K562 (cell line): ENCODE data around the gene DRAXIN. TPM values are rescaled to one million over a fixed set of nuclear protein-coding genes. Genes with fewer than 3 reads are reported as not detected.
A peak's percentile ranks its signal among the peaks of the same experiment; 100 is the strongest.

Experiments used
- ATAC-seq: fragments of 200-7000 bp; cut with Tn5 transposase; 3 replicates; pipeline ENCODE4 v1.9.1; 2020; ENCODE audit warnings: moderate library complexity
- BruUV-seq: library from RNA; stranded (reverse); fragments of 400-500 nt; replicated peaks from 2 replicates; lab custom pipeline; 2021; lab: Mats Ljungman, UMichigan
- CTCF ChIA-PET: fragments of 300-600 bp; formaldehyde crosslinking; extraction: SDS; loops from one replicate; lab custom pipeline; 2021; ENCODE audit warnings: low intra/inter-chr PET ratio; lab: Yijun Ruan, JAX
- POLR2A ChIA-PET: fragments of 300-600, 350-650 bp; sonication (Branson Sonifier 250); formaldehyde crosslinking; extraction: SDS; loops from one replicate; lab custom pipeline; 2021; ENCODE audit warnings: antibody characterized with exemption, inconsistent platforms; lab: Yijun Ruan, JAX
- DNase-seq, 4 experiments: peaks; one replicate each; pipeline versions ENCODE4 v3.0.0 to v3.0.0-alpha.2; 2011 to 2018; ENCODE audit warnings: low spot score in 3 of 4, mixed read lengths in 3 of 4; ENCODE audit errors: extremely low read depth in 1 of 4
- FAIRE-seq: peaks from 2 replicates; lab custom pipeline; 2011; peaks lifted over from hg19 to GRCh38; lab: Jason Lieb, UNC
- H2AFZ ChIP-seq: 2 replicates; pipeline ENCODE4 v1.6.0; 2011; ENCODE audit warnings: low read depth, low read length, control low read depth, inconsistent platforms
- H3K27ac ChIP-seq: fragments of 200-600 bp; 3 replicates; pipeline ENCODE4 v1.8.0; 2011; ENCODE audit warnings: low read depth, mild to moderate bottlenecking, control low read depth, inconsistent platforms, low read length, moderate library complexity, mixed read lengths; ENCODE audit errors: extremely low read depth
- H3K27me3 ChIP-seq, 2 experiments: fragments of 300-600 bp in 1 of 2; 2 replicates in 1 of 2; 3 replicates in 1 of 2; pipeline versions ENCODE4 v1.6.0 to v1.8.0; 2011; ENCODE audit warnings: inconsistent platforms in 2 of 2, low read length in 2 of 2, mild to moderate bottlenecking in 1 of 2, mixed read lengths in 1 of 2, moderate library complexity in 1 of 2; ENCODE audit not compliant: control insufficient read depth in 2 of 2, insufficient read depth in 2 of 2
- H3K36me3 ChIP-seq: fragments of 300-600 bp; 3 replicates; pipeline ENCODE4 v1.8.0; 2011; ENCODE audit warnings: mild to moderate bottlenecking, low read length, inconsistent platforms; ENCODE audit not compliant: control insufficient read depth, insufficient read depth
- H3K4me1 ChIP-seq, 2 experiments: fragments of 200-600 bp in 1 of 2; replicated peaks in 1 of 2; 2 replicates in 1 of 2; 3 replicates in 1 of 2; pipeline versions ENCODE4 v1.5.1 to v1.8.0; 2011; ENCODE audit warnings: inconsistent platforms in 2 of 2, low read length in 2 of 2, mild to moderate bottlenecking in 1 of 2, mixed read lengths in 1 of 2, moderate library complexity in 1 of 2; ENCODE audit not compliant: control insufficient read depth in 2 of 2, insufficient read depth in 2 of 2
- H3K4me2 ChIP-seq: 2 replicates; pipeline ENCODE4 v1.6.1; 2011; ENCODE audit warnings: low read length, control low read depth, inconsistent platforms, mixed read lengths; ENCODE audit not compliant: insufficient read depth
- H3K4me3 ChIP-seq: fragments of 200-600 bp; sonication (generic), shearing (Covaris generic); 2 replicates; pipeline ENCODE4 v1.5.1; 2016; ENCODE audit warnings: control low read depth, inconsistent platforms
- H3K79me2 ChIP-seq: fragments of 200-600 bp; 3 replicates; pipeline ENCODE4 v1.8.0; 2011; ENCODE audit warnings: low read length, inconsistent platforms; ENCODE audit not compliant: control insufficient read depth, insufficient read depth
- H3K9ac ChIP-seq, 2 experiments: 2 replicates each; pipeline versions ENCODE4 v1.6.0 to v1.6.1; 2011; ENCODE audit warnings: low read depth in 2 of 2, low read length in 2 of 2, control low read depth in 1 of 2, inconsistent platforms in 1 of 2, mild to moderate bottlenecking in 1 of 2, mixed read lengths in 1 of 2; ENCODE audit not compliant: insufficient read depth in 1 of 2
- H3K9me1 ChIP-seq: one replicate; pipeline ENCODE4 v1.6.0; 2011; ENCODE audit warnings: inconsistent platforms, mild to moderate bottlenecking, low read length, moderate library complexity; ENCODE audit not compliant: control insufficient read depth, insufficient read depth
- H3K9me3 ChIP-seq: replicated peaks from 2 replicates; pipeline ENCODE4 v1.5.1; 2011; ENCODE audit warnings: low read depth, low read length, inconsistent platforms; ENCODE audit not compliant: control insufficient read depth, insufficient read depth
- H4K20me1 ChIP-seq: replicated peaks from 2 replicates; pipeline ENCODE4 v1.6.1; 2011; ENCODE audit warnings: low read length, inconsistent platforms, mixed read lengths; ENCODE audit not compliant: control insufficient read depth, insufficient read depth
- ARID1B ChIP-seq: fragments of 450-650 bp; IDR thresholded peaks from 2 replicates; pipeline ENCODE4 v1.6.1; 2016; ENCODE audit warnings: antibody characterized with exemption, mild to moderate bottlenecking, inconsistent platforms
- CHAMP1 ChIP-seq: fragments of 450-650 bp; IDR thresholded peaks from 2 replicates; pipeline ENCODE4 v1.6.1; 2016; ENCODE audit warnings: mild to moderate bottlenecking
- KLF6 ChIP-seq: fragments of 250-450 bp; sonication (Bioruptor Pico); IDR thresholded peaks from 2 replicates; pipeline ENCODE4 v1.4.0; 2020; ENCODE audit warnings: mild to moderate bottlenecking, moderate library complexity, borderline replicate concordance
- NFIC ChIP-seq: fragments of 450-650 bp; IDR thresholded peaks from 2 replicates; pipeline ENCODE4 v1.6.1; 2017; ENCODE audit warnings: mild to moderate bottlenecking, inconsistent platforms
- POLR2G ChIP-seq: fragments of 200-400 bp; formaldehyde crosslinking; IDR thresholded peaks from 2 replicates; pipeline ENCODE4 v1.6.1; 2017; ENCODE audit warnings: low read depth, mild to moderate bottlenecking, antibody characterized with exemption, low read length, moderate library complexity
- RBFOX2 ChIP-seq: fragments of 200-400 bp; formaldehyde crosslinking; IDR thresholded peaks from 2 replicates; pipeline ENCODE4 v1.6.1; 2017; ENCODE audit warnings: low read depth, mild to moderate bottlenecking, low read length, moderate library complexity
- RREB1 ChIP-seq: fragments of 250-450 bp; sonication (Bioruptor Pico); IDR thresholded peaks from 2 replicates; pipeline ENCODE4 v1.4.0; 2020
- SAFB ChIP-seq: fragments of 200-400 bp; formaldehyde crosslinking; IDR thresholded peaks from 2 replicates; pipeline ENCODE4 v1.6.1; 2017; ENCODE audit warnings: low read depth, low read length, borderline replicate concordance
- SRF ChIP-seq, 2 experiments: fragments of 250-450, 450-650 bp in 1 of 2; sonication (Bioruptor Pico) in 1 of 2; sonication (generic) in 1 of 2; formaldehyde crosslinking; IDR thresholded peaks; 2 replicates each; pipeline versions ENCODE4 v1.5.0 to v1.5.1; 2020 to 2022; ENCODE audit warnings: mild to moderate bottlenecking in 1 of 2, missing genetic modification reagents in 1 of 2
- ZFP36 ChIP-seq: fragments of 150-350 bp; IDR thresholded peaks from 2 replicates; pipeline ENCODE4 v1.6.1; 2018; ENCODE audit warnings: low read length, low read depth; ENCODE audit not compliant: partially characterized antibody
- ZNF12 ChIP-seq: sonication (generic); formaldehyde crosslinking; IDR thresholded peaks from 2 replicates; pipeline ENCODE4 v1.4.0; 2020; ENCODE audit warnings: mild to moderate bottlenecking, missing genetic modification reagents
- WGBS: fragments of 100-300 bp; shearing (Covaris generic); methylation state at CpG from one replicate; pipeline ENCODE4 v1.1.6; 2016; ENCODE audit warnings: low coverage, mixed read lengths; ENCODE audit not compliant: insufficient coverage; ENCODE audit errors: missing lambda C conversion rate; 5-methylcytosine and 5-hydroxymethylcytosine counted together
- in situ Hi-C: fragments of 300-500 bp; cut with MboI; formaldehyde crosslinking; loops from 4 replicates; pipeline ENCODE4 v1.15.0; 2018; ENCODE audit warnings: inconsistent platforms, mixed read lengths
- intact Hi-C: fragments of 100-400 bp; cut with micrococcal nuclease; formaldehyde crosslinking; loops from 2 replicates; pipeline ENCODE4 v1.14.2; 2022
- polyA plus RNA-seq, 8 experiments: library from polyadenylated mRNA; depleted of rRNA in 4 of 8; stranded (reverse) in 5 of 8; unstranded in 3 of 8; fragments of >200 nt; fragmentation: Nextera tagmentation in 2 of 8; fragmentation: Illumina TruSeq in 1 of 8; extraction: Ambion mirVana in 2 of 8; extraction: Trizol in 1 of 8; gene quantifications; 2 replicates each; pipeline versions ENCODE4 v1.2.1 to v1.2.3, GENCODE V29; 2011 to 2014; ENCODE audit warnings: inconsistent platforms in 1 of 8, missing spikeins in 1 of 8
- total RNA-seq, 7 experiments: library from RNA; depleted of rRNA in 6 of 7; stranded (reverse); fragments of >200 nt in 6 of 7; fragmentation: Illumina TruSeq in 2 of 7; extraction: Trizol in 2 of 7; gene quantifications; 2 replicates each; pipeline versions ENCODE4 v1.2.1 to v1.2.3, GENCODE V29; 2011 to 2021; ENCODE audit warnings: low replicate concordance in 1 of 7

DRAXIN gene
- total and polyA plus RNA-seq, 9 of the 15 experiments (the other 6 are each of a cell fraction or from before 2014, with no cell fraction given), result 0.01 to 0.04 (median 0.01) TPM; not detected in 6

DNA sequence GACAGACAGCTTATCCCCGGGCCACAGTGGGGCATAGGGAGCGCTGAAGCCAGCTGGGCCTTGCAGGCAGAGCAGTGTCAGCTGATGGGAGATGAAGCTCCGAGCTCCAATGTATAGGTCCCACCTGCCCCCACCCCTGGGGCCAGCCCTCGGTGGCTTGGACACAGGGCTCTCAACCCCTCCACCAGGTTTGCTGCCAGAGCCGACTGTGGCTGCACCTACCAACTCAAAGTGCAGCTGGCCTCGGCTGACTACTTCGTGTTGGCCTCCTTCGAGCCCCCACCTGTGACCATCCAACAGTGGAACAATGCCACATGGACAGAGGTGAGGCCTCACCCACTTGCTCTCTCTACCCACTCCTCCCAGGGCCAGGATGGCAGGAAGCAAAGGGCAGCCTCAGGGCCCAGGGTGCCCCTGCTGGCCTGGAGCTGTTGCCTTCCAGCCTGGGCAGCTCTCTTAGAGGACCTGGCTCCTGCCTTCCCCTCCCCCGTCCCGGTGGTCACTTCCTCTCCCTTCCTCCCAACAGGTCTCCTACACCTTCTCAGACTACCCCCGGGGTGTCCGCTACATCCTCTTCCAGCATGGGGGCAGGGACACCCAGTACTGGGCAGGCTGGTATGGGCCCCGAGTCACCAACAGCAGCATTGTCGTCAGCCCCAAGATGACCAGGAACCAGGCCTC, 18.3 kb upstream of the DRAXIN start (continued):
- TF ChIP-seq SAFB (no peak), ZNF12 (CRISPR knock-in tag) (no peak), KLF6 (CRISPR knock-in tag) (no peak), NFIC (0 out of 2 replicates have a peak, but pooled peaks have one; percentile 6)

GRCh38 chr1:11674488-11674887, 17.0 kb upstream of the DRAXIN start:
- Histone ChIP-seq H4K20me1 (peaks cover 8% of the 10 kb centered on the region), H3K36me3 (peaks cover 86% of the 10 kb centered on the region), H3K9ac (peak overlapping the region in 1 of 2 experiments; percentile 38; a peak in 1 of 4 replicates), H3K9me1 (peaks cover 8% of the 10 kb centered on the region), H2AFZ (no peak overlapping the region), H3K27me3 (no peaks in the 10 kb centered on the region), H3K4me2 (no peak overlapping the region), H3K9me3 (no peaks in the 10 kb centered on the region), H3K4me1 (peaks cover 20 to 55% of the 10 kb centered on the region in 2 experiments), H3K27ac (no peak overlapping the region), H3K79me2 (peaks cover 9% of the 10 kb centered on the region; the same call in 2 of the 3 replicates), H3K4me3 (no peak overlapping the region)
- intact Hi-C loops, result loop anchor here (5.0 kb wide), 1 partner anchor 33 kb away; no protein-coding TSS in a partner anchor
- ChIA-PET POLR2A (interaction anchor here (0.8 to 3.8 kb wide), 6 partner anchors 8 to 234 kb away, joined by 3 to 40 read pairs (median 13); partner anchors contain the start of genes FBXO6 and MAD2L2), CTCF (no interaction called here)
- TF ChIP-seq POLR2G (peak; percentile 62), RBFOX2 (peak; percentile 42; the same call in 1 of the 2 replicates), ARID1B (no peak), RREB1 (no peak), ZFP36 (peak; percentile 25), CHAMP1 (no peak), SRF (CRISPR knock-in tag; IDR thresholded peaks at IDR 0.05) (no peak)
- BruUV-seq, result no TSS peak
- 89% methylated on average over 14 of the region's 14 CpGs for WGBS
- no peak for DNase-seq
- no peak for FAIRE-seq
- in situ Hi-C loops, result no loop called here
- ATAC-seq, result no peak
